Neural progenitor cell (in vitro differentiated cells): ENCODE results near the gene C1orf87. TPM values are rescaled to one million over a fixed set of nuclear protein-coding genes. Genes with fewer than 3 reads are reported as not detected.

Experiments used
- DNase-seq: peaks from one replicate; pipeline ENCODE4 v3.0.0-alpha.2; 2016; ENCODE audit warnings: low spot score
- H2AFZ ChIP-seq: fragments of 200-600 bp; sonication (generic); replicated peaks from 2 replicates; pipeline ENCODE4 v1.6.1; 2016; ENCODE audit warnings: antibody characterized with exemption
- H3F3A ChIP-seq: fragments of 200-600 bp; sonication (generic); 2 replicates; pipeline ENCODE4 v1.6.1; 2016; ENCODE audit warnings: antibody characterized with exemption, low read depth
- H3K27ac ChIP-seq: fragments of 200-600 bp; sonication (generic); 2 replicates; pipeline ENCODE4 v1.5.1; 2016; ENCODE audit warnings: mild to moderate bottlenecking
- H3K27me3 ChIP-seq: fragments of 200-600 bp; sonication (generic); 2 replicates; pipeline ENCODE4 v1.6.1; 2016; ENCODE audit warnings: mild to moderate bottlenecking, moderate library complexity
- H3K36me3 ChIP-seq: fragments of 200-600 bp; sonication (generic); 2 replicates; pipeline ENCODE4 v1.5.1; 2016
- H3K4me1 ChIP-seq: fragments of 200-600 bp; sonication (generic); 2 replicates; pipeline ENCODE4 v1.6.1; 2016; ENCODE audit warnings: mixed run types
- H3K4me2 ChIP-seq: fragments of 200-600 bp; sonication (generic); 2 replicates; pipeline ENCODE4 v1.6.1; 2016
- H3K4me3 ChIP-seq: fragments of 200-600 bp; sonication (generic); 2 replicates; pipeline ENCODE4 v1.5.1; 2016
- H3K79me2 ChIP-seq: fragments of 200-600 bp; sonication (generic); 2 replicates; pipeline ENCODE4 v1.6.1; 2016; ENCODE audit warnings: low read depth
- H3K9ac ChIP-seq: fragments of 200-600 bp; sonication (generic); 2 replicates; pipeline ENCODE4 v1.6.1; 2016
- H3K9me3 ChIP-seq: fragments of 200-600 bp; sonication (generic); 2 replicates; pipeline ENCODE4 v1.5.1; 2016; ENCODE audit warnings: low read depth
- H4K20me1 ChIP-seq: fragments of 200-600 bp; sonication (generic); 2 replicates; pipeline ENCODE4 v1.6.1; 2016; ENCODE audit warnings: low read depth
- H3K27ac Mint-ChIP-seq: 3 replicates; pipeline ENCODE4 v1.8.0; 2021; ENCODE audit warnings: mixed read lengths
- H3K27me3 Mint-ChIP-seq: 2 replicates; pipeline ENCODE4 v1.8.0; 2022; ENCODE audit warnings: low read depth, mild to moderate bottlenecking, inconsistent platforms, moderate library complexity, mixed read lengths; ENCODE audit not compliant: insufficient read depth
- H3K36me3 Mint-ChIP-seq: 3 replicates; pipeline ENCODE4 v1.8.0; 2021; ENCODE audit warnings: mixed read lengths
- H3K4me1 Mint-ChIP-seq: 3 replicates; pipeline ENCODE4 v1.8.0; 2021; ENCODE audit warnings: mixed read lengths
- H3K4me3 Mint-ChIP-seq: 3 replicates; pipeline ENCODE4 v1.8.0; 2021; ENCODE audit warnings: mild to moderate bottlenecking, moderate library complexity, mixed read lengths
- H3K9me3 Mint-ChIP-seq: 3 replicates; pipeline ENCODE4 v1.8.0; 2020; ENCODE audit warnings: mixed read lengths
- CTCF ChIP-seq: fragments of 200-600 bp; sonication (generic); IDR thresholded peaks from 2 replicates; pipeline ENCODE4 v1.5.1; 2017; ENCODE audit warnings: antibody characterized with exemption, mild to moderate bottlenecking
- EZH2 ChIP-seq: fragments of 200-600 bp; sonication (generic); IDR thresholded peaks from 2 replicates; pipeline ENCODE4 v1.6.1; 2017; ENCODE audit warnings: antibody characterized with exemption, mild to moderate bottlenecking, moderate library complexity
- EZH2phosphoT487 ChIP-seq: fragments of 200-600 bp; sonication (generic); IDR thresholded peaks from 2 replicates; pipeline ENCODE4 v1.6.1; 2017; ENCODE audit warnings: antibody characterized with exemption
- small RNA-seq: library from RNA; depleted of rRNA; stranded (forward); fragments of <200 nt; gene quantifications from one replicate; pipeline ENCODE3, GENCODE V24; 2015
- total RNA-seq: library from RNA; depleted of rRNA; stranded (reverse); fragments of >200 nt; gene quantifications from 2 replicates; pipeline ENCODE4 v1.2.3, GENCODE V29; 2015; ENCODE audit warnings: low replicate concordance

Gene C1orf87
- total RNA-seq, 1 donor from 2014 or later, result not detected

GRCh38 chr1:59947047-59947938 lies 126.3 kb downstream of the C1orf87 start:
- no peak overlapping the region for H3K4me3 Mint-ChIP-seq
- H3K36me3 ChIP-seq, result no peaks in the 10 kb centered on the region
- H3K27ac ChIP-seq, result no peak overlapping the region
- no peaks in the 10 kb centered on the region for H3K4me1 Mint-ChIP-seq
- TF ChIP-seq EZH2 (no peak), CTCF (peak; percentile 92), EZH2phosphoT487 (no peak)
- no peak overlapping the region for H3K9ac ChIP-seq
- H3K9me3 Mint-ChIP-seq, result no peaks in the 10 kb centered on the region
- no peaks in the 10 kb centered on the region for H3F3A ChIP-seq
- H4K20me1 ChIP-seq, result no peaks in the 10 kb centered on the region
- H3K4me2 ChIP-seq, result no peak overlapping the region
- no peaks in the 10 kb centered on the region for H3K79me2 ChIP-seq
- peak overlapping the region; percentile 69 for H2AFZ ChIP-seq
- H3K4me3 ChIP-seq, result no peak overlapping the region
- no peaks in the 10 kb centered on the region for H3K36me3 Mint-ChIP-seq
- H3K4me1 ChIP-seq, result no peaks in the 10 kb centered on the region
- peak; percentile 81 for DNase-seq
- no peaks in the 10 kb centered on the region for H3K9me3 ChIP-seq
- peaks cover under 1% of the 10 kb centered on the region for H3K27me3 Mint-ChIP-seq
- H3K27me3 ChIP-seq, result no peaks in the 10 kb centered on the region
- H3K27ac Mint-ChIP-seq, result no peak overlapping the region

- Histone ChIP-seq H2AFZ (no peak overlapping the region), H3K27me3 (no peaks in the 10 kb centered on the region), H3K79me2 (no peaks in the 10 kb centered on the region), H3K4me3 (no peak overlapping the region), H3K4me2 (no peak overlapping the region), H3F3A (no peaks in the 10 kb centered on the region), H3K9me3 (no peaks in the 10 kb centered on the region), H3K4me1 (no peaks in the 10 kb centered on the region), H3K36me3 (no peaks in the 10 kb centered on the region), H3K9ac (no peak overlapping the region), H3K27ac (no peak overlapping the region), H4K20me1 (no peaks in the 10 kb centered on the region)
- Mint-ChIP-seq H3K36me3 (no peaks in the 10 kb centered on the region), H3K9me3 (no peaks in the 10 kb centered on the region), H3K4me3 (no peak overlapping the region), H3K27ac (no peak overlapping the region), H3K4me1 (no peaks in the 10 kb centered on the region), H3K27me3 (peaks cover 2% of the 10 kb centered on the region)
- TF ChIP-seq CTCF (no peak), EZH2phosphoT487 (no peak), EZH2 (no peak)
- no peak for DNase-seq
These were observed 127.8 kb downstream of the C1orf87 start for GRCh38 chr1:59945790-59946189.

Small RNAs within 50 kb of the gene (small RNA-seq; reads per million reads assigned to genes)
- not detected for gene RN7SL475P

Other genes with a start within 250 kb of the C1orf87 start
- gene CYP2J2, start 147.0 kb downstream of the C1orf87 start, total RNA-seq, result 0.07 and 0.19 TPM in 2 replicates